H1 (cell line): Measurements from ENCODE around the gene RAB14. TPM values are rescaled to one million over a fixed set of nuclear protein-coding genes. Genes with fewer than 3 reads are reported as not detected.

Source experiments
- CTCF ChIA-PET: fragments of 300-600 bp; sonication (Branson Sonifier 250); formaldehyde crosslinking; loops from one replicate; lab custom pipeline; 2021; ENCODE audit not compliant: partially characterized antibody; lab: Charles Lee
- POLR2A ChIA-PET: fragments of 300-600 bp; sonication (Branson Sonifier 250); formaldehyde crosslinking; loops from one replicate; lab custom pipeline; 2021; ENCODE audit warnings: inconsistent platforms; ENCODE audit not compliant: partially characterized antibody; lab: Charles Lee
- DNase-seq, 2 experiments: peaks; one replicate each; pipeline versions ENCODE4 v3.0.0 to v3.0.0-alpha.2; 2010 to 2022; ENCODE audit warnings: low spot score in 2 of 2, low read depth in 1 of 2, mixed read lengths in 1 of 2
- FAIRE-seq: peaks from 2 replicates; lab custom pipeline; 2011; peaks lifted over from hg19 to GRCh38; lab: Jason Lieb, UNC
- H2AFZ ChIP-seq: 2 replicates; pipeline ENCODE4 v1.8.1; 2012; ENCODE audit warnings: low read length, inconsistent platforms
- H2AK5ac ChIP-seq: 2 replicates; pipeline ENCODE4 v1.6.1; 2013; ENCODE audit warnings: low read depth, low read length
- H2BK120ac ChIP-seq: replicated peaks from 2 replicates; pipeline ENCODE3; 2013; ENCODE audit warnings: low read depth, low read length, inconsistent platforms
- H2BK12ac ChIP-seq: 2 replicates; pipeline ENCODE4 v1.6.1; 2013; ENCODE audit warnings: low read depth, low read length
- H2BK15ac ChIP-seq: 2 replicates; pipeline ENCODE4 v1.6.1; 2013; ENCODE audit warnings: low read length
- H2BK20ac ChIP-seq: 2 replicates; pipeline ENCODE4 v1.6.1; 2013; ENCODE audit warnings: low read length
- H2BK5ac ChIP-seq: 2 replicates; pipeline ENCODE4 v1.6.1; 2013; ENCODE audit warnings: low read depth, low read length
- H3K14ac ChIP-seq: 2 replicates; pipeline ENCODE4 v1.6.1; 2013; ENCODE audit warnings: inconsistent platforms; ENCODE audit not compliant: insufficient read length
- H3K18ac ChIP-seq: 2 replicates; pipeline ENCODE4 v1.6.1; 2013; ENCODE audit warnings: low read length; ENCODE audit errors: extremely low read depth
- H3K23ac ChIP-seq: 2 replicates; pipeline ENCODE4 v1.6.1; 2013; ENCODE audit warnings: inconsistent platforms; ENCODE audit not compliant: insufficient read length
- H3K23me2 ChIP-seq: 2 replicates; pipeline ENCODE4 v1.6.1; 2013; ENCODE audit warnings: low read depth, low read length
- H3K27ac ChIP-seq: 2 replicates; pipeline ENCODE4 v1.6.1; 2011; ENCODE audit warnings: low read depth, low read length, inconsistent platforms
- H3K27me3 ChIP-seq, 4 experiments: replicated peaks in 1 of 4; 1 replicate in 1 of 4; 2 replicates in 3 of 4; pipeline versions ENCODE4 v1.6.1 to v1.8.1; 2011 to 2013; ENCODE audit warnings: low read length in 3 of 4, mild to moderate bottlenecking in 3 of 4, inconsistent platforms in 2 of 4, mixed read lengths in 2 of 4, moderate library complexity in 1 of 4; ENCODE audit not compliant: control insufficient read depth in 3 of 4, insufficient read depth in 3 of 4; ENCODE audit errors: extremely low read depth in 1 of 4
- H3K36me3 ChIP-seq, 4 experiments: 2 replicates each; pipeline versions ENCODE4 v1.6.1 to v1.8.1; 2011 to 2013; ENCODE audit warnings: mild to moderate bottlenecking in 4 of 4, low read length in 3 of 4, moderate library complexity in 2 of 4, control low read depth in 1 of 4, inconsistent platforms in 1 of 4; ENCODE audit not compliant: insufficient read depth in 4 of 4, control insufficient read depth in 2 of 4
- H3K4ac ChIP-seq: replicated peaks from 2 replicates; pipeline ENCODE3; 2013; ENCODE audit warnings: low read length, low read depth, mixed read lengths, inconsistent platforms; ENCODE audit not compliant: insufficient read length
- H3K4me1 ChIP-seq, 4 experiments: replicated peaks in 1 of 4; 1 replicate in 1 of 4; 2 replicates in 3 of 4; pipeline versions ENCODE4 v1.6.1 to v1.8.1; 2011 to 2013; ENCODE audit warnings: low read length in 3 of 4, inconsistent platforms in 2 of 4, mixed read lengths in 1 of 4; ENCODE audit not compliant: insufficient read depth in 4 of 4, control insufficient read depth in 3 of 4
- H3K4me2 ChIP-seq, 2 experiments: 2 replicates each; pipeline versions ENCODE4 v1.6.1 to v1.8.1; 2011 to 2013; ENCODE audit warnings: low read depth in 2 of 2, low read length in 2 of 2, control low read depth in 1 of 2, inconsistent platforms in 1 of 2, mild to moderate bottlenecking in 1 of 2; ENCODE audit not compliant: insufficient read depth in 1 of 2
- H3K4me3 ChIP-seq, 4 experiments: fragments of 200-600, 300-600 bp in 1 of 4; sonication (generic), shearing (Covaris generic), sonication (Bioruptor Twin) in 1 of 4; 2 replicates each; pipeline versions ENCODE4 v1.5.1 to v1.8.1; 2011 to 2016; ENCODE audit warnings: low read length in 4 of 4, low read depth in 3 of 4, control low read depth in 2 of 4, inconsistent platforms in 2 of 4, mild to moderate bottlenecking in 2 of 4, mixed read lengths in 1 of 4, moderate library complexity in 1 of 4; ENCODE audit not compliant: insufficient read depth in 2 of 4; ENCODE audit errors: extremely low read depth in 1 of 4
- H3K56ac ChIP-seq: replicated peaks from 2 replicates; pipeline ENCODE3; 2013; ENCODE audit warnings: low read depth, mild to moderate bottlenecking, mixed read lengths, low read length, inconsistent platforms; ENCODE audit not compliant: insufficient read length
- H3K79me1 ChIP-seq: 2 replicates; pipeline ENCODE4 v1.6.1; 2013; ENCODE audit warnings: low read depth, low read length, control low read depth
- H3K79me2 ChIP-seq, 2 experiments: 2 replicates each; pipeline versions ENCODE4 v1.6.1 to v1.8.1; 2012 to 2013; ENCODE audit warnings: low read length in 2 of 2, mild to moderate bottlenecking in 2 of 2, inconsistent platforms in 1 of 2; ENCODE audit not compliant: insufficient read depth in 2 of 2, control insufficient read depth in 1 of 2
- H3K9ac ChIP-seq, 4 experiments: replicated peaks in 1 of 4; 1 replicate in 1 of 4; 2 replicates in 3 of 4; pipeline versions ENCODE4 v1.6.1 to v1.8.1; 2011 to 2013; ENCODE audit warnings: low read depth in 3 of 4, low read length in 3 of 4, control low read depth in 2 of 4, mild to moderate bottlenecking in 2 of 4, moderate library complexity in 2 of 4, inconsistent platforms in 1 of 4; ENCODE audit errors: extremely low read depth in 1 of 4
- H3K9me3 ChIP-seq, 2 experiments: 2 replicates each; pipeline versions ENCODE4 v1.6.1 to v1.8.1; 2012 to 2013; ENCODE audit warnings: mild to moderate bottlenecking in 2 of 2, moderate library complexity in 2 of 2, control low read depth in 1 of 2, inconsistent platforms in 1 of 2, low read depth in 1 of 2, low read length in 1 of 2, mixed read lengths in 1 of 2; ENCODE audit not compliant: insufficient read depth in 2 of 2
- H4K20me1 ChIP-seq, 2 experiments: replicated peaks in 1 of 2; 2 replicates each; pipeline versions ENCODE3 to v1.8.1; 2011 to 2013; ENCODE audit warnings: inconsistent platforms in 2 of 2, low read length in 2 of 2, mild to moderate bottlenecking in 1 of 2; ENCODE audit not compliant: insufficient read depth in 2 of 2, control insufficient read depth in 1 of 2
- H4K5ac ChIP-seq: 2 replicates; pipeline ENCODE4 v1.6.1; 2013; ENCODE audit warnings: low read length, low read depth, mixed read lengths, inconsistent platforms; ENCODE audit not compliant: insufficient read length
- H4K8ac ChIP-seq: 2 replicates; pipeline ENCODE4 v1.8.0; 2013; ENCODE audit warnings: mild to moderate bottlenecking, moderate library complexity, low read length, inconsistent platforms; ENCODE audit not compliant: insufficient read depth; ENCODE audit errors: extremely low read depth
- H4K91ac ChIP-seq: replicated peaks from 2 replicates; pipeline ENCODE3; 2013; ENCODE audit warnings: low read length, mixed read lengths, inconsistent platforms; ENCODE audit not compliant: insufficient read length
- BRCA1 ChIP-seq: IDR thresholded peaks from 2 replicates; pipeline ENCODE4 v1.6.1; 2012; ENCODE audit warnings: low read depth, low read length, improper control_type of control experiment
- CTCF ChIP-seq, 3 experiments: IDR thresholded peaks; 1 replicate in 2 of 3; 2 replicates in 1 of 3; pipeline versions ENCODE4 v1.5.1 to v1.6.1; 2011; ENCODE audit warnings: low read length in 3 of 3, mild to moderate bottlenecking in 3 of 3, inconsistent platforms in 2 of 3, low read depth in 1 of 3, moderate library complexity in 1 of 3; ENCODE audit not compliant: insufficient read depth in 1 of 3; ENCODE audit errors: control extremely low read depth in 1 of 3
- EGR1 ChIP-seq: IDR thresholded peaks from 2 replicates; pipeline ENCODE4 v1.6.1; 2011; ENCODE audit warnings: low read depth, low read length, borderline replicate concordance
- GTF2F1 ChIP-seq: IDR thresholded peaks from 2 replicates; pipeline ENCODE4 v1.6.1; 2012; ENCODE audit warnings: low read depth, low read length, improper control_type of control experiment, borderline replicate concordance
- HDAC2 ChIP-seq, 2 experiments: fragments of 300-600 bp in 1 of 2; sonication (generic) in 1 of 2; IDR thresholded peaks; 2 replicates each; pipeline ENCODE4 v1.6.1; 2011 to 2012; ENCODE audit warnings: low read depth in 2 of 2, low read length in 2 of 2, mild to moderate bottlenecking in 2 of 2, moderate library complexity in 2 of 2, borderline replicate concordance in 1 of 2, inconsistent platforms in 1 of 2
- JUN ChIP-seq: IDR thresholded peaks from 2 replicates; pipeline ENCODE4 v1.6.1; 2011; ENCODE audit warnings: low read depth, mild to moderate bottlenecking, improper control_type of control experiment, low read length
- MAX ChIP-seq: IDR thresholded peaks from 2 replicates; pipeline ENCODE4 v1.6.1; 2012; ENCODE audit warnings: inconsistent platforms
- RNF2 ChIP-seq: fragments of 200-900, 300-1000 bp; sonication (generic); IDR thresholded peaks from 2 replicates; pipeline ENCODE4 v1.7.1; 2016; ENCODE audit warnings: borderline replicate concordance, low read depth, mild to moderate bottlenecking, antibody characterized with exemption, low read length; ENCODE audit not compliant: poor library complexity, severe bottlenecking; ENCODE audit errors: missing control alignments
- YY1 ChIP-seq: IDR thresholded peaks from 2 replicates; pipeline ENCODE4 v1.6.1; 2011; ENCODE audit warnings: low read depth, mild to moderate bottlenecking, low read length
- WGBS, 2 experiments: shearing (Covaris generic) in 1 of 2; methylation state at CpG; one replicate each; pipeline versions ENCODE4 v1.1.6 to v1.1.7; 2013 to 2015; ENCODE audit warnings: low lambda C conversion rate in 2 of 2, mixed read lengths in 2 of 2, inconsistent platforms in 1 of 2, low coverage in 1 of 2, missing lambda C conversion rate in 1 of 2; ENCODE audit not compliant: insufficient replicate concordance in 2 of 2, insufficient coverage in 1 of 2, insufficient read length in 1 of 2; ENCODE audit errors: extremely low coverage in 1 of 2, missing lambda C conversion rate in 1 of 2; 5-methylcytosine and 5-hydroxymethylcytosine counted together
- polyA plus RNA-seq, 7 experiments: library from polyadenylated mRNA; depleted of rRNA in 3 of 7; stranded (reverse) in 5 of 7; unstranded in 2 of 7; fragments of >200 nt in 5 of 7; fragments of 200-250 nt in 2 of 7; gene quantifications; 1 replicate in 5 of 7; 2 replicates in 1 of 7; 4 replicates in 1 of 7; pipeline versions ENCODE4 v1.2.1 to v1.2.3, GENCODE V29; 2011 to 2013; ENCODE audit warnings: missing spikeins in 2 of 7, mixed read lengths in 2 of 7
- total RNA-seq: library from RNA; stranded (reverse); fragmentation: NEBNext Ultra II Directional; extraction: Animal tissue kit (Norgen Biotek cat#: 25700); gene quantifications from 2 replicates; pipeline ENCODE4 v1.2.1, GENCODE V29; 2021

The RAB14 gene
- total and polyA plus RNA-seq, 2 of the 8 experiments (the other 6 are each of a cell fraction or from before 2014, with no cell fraction given): 9.1 to 44.8 TPM

- no peak overlapping the region for H3K4me2 ChIP-seq
- TF ChIP-seq GTF2F1 (no peak), CTCF (IDR thresholded peaks at IDR 0.05; ENCODE audit: control extremely low read depth in 1 of 3, insufficient read depth in 1 of 3, low read depth in 1 of 3, low read length in 3 of 3) (no peak), BRCA1 (no peak), YY1 (no peak), HDAC2 (IDR thresholded peaks at IDR 0.05; ENCODE audit: borderline replicate concordance in 1 of 2, low read depth in 2 of 2, low read length in 2 of 2) (no peak), RNF2 (no peak), JUN (no peak), MAX (no peak), EGR1 (no peak)
- TF ChIP-seq, all 59 proteins: peak for 0
- no peak overlapping the region for H3K14ac ChIP-seq
- no peak overlapping the region for H4K8ac ChIP-seq
- H3K79me1 ChIP-seq: no peaks in the 10 kb centered on the region
- 91% methylated on average over 5 of the region's 5 CpGs; no CpG with 5 or more reads in 1 of the 2 experiments for WGBS, 2 experiments
- no peak overlapping the region for H2AFZ ChIP-seq
- H4K91ac ChIP-seq: no peak overlapping the region
- FAIRE-seq: no peak
- no peak overlapping the region for H2AK5ac ChIP-seq
- H3K4me1 ChIP-seq: no peaks in the 10 kb centered on the region; a peak in 1 of 7 replicates
- no peak for DNase-seq
- peaks cover 5 to 8% of the 10 kb centered on the region in 2 experiments; a peak in 2 of 4 replicates for H3K9me3 ChIP-seq
- no peak overlapping the region for H3K27ac ChIP-seq
- no peaks in the 10 kb centered on the region; a peak in 2 of 7 replicates for H3K27me3 ChIP-seq
- H3K23me2 ChIP-seq: no peaks in the 10 kb centered on the region
- H3K18ac ChIP-seq: no peak overlapping the region
- no peak overlapping the region for H2BK120ac ChIP-seq
- H3K9ac ChIP-seq: no peak overlapping the region
- ChIA-PET CTCF (interaction anchor here (1.0 kb wide), 1 partner anchor 17 kb away, joined by 4 read pairs; no protein-coding TSS in a partner anchor), POLR2A (no interaction called here)
- H3K36me3 ChIP-seq: no peaks in the 10 kb centered on the region
- H3K56ac ChIP-seq: no peak overlapping the region
- H2BK12ac ChIP-seq: no peak overlapping the region
- no peak overlapping the region for H2BK15ac ChIP-seq
- H2BK5ac ChIP-seq: no peak overlapping the region
- no peak overlapping the region for H3K4me3 ChIP-seq
- no peaks in the 10 kb centered on the region for H4K20me1 ChIP-seq
- no peak overlapping the region for H4K5ac ChIP-seq
- H3K79me2 ChIP-seq: no peaks in the 10 kb centered on the region
- H2BK20ac ChIP-seq: no peak overlapping the region
- no peak overlapping the region for H3K4ac ChIP-seq
- H3K23ac ChIP-seq: no peak overlapping the region
These were observed 38.2 kb upstream of the RAB14 start for GRCh38 chr9:121239851-121240250.
